DMS 273 treated with DMSO at 0.1 percent for 48 hours (cell line): ENCODE measurements around the gene PRADC1.
A peak's percentile ranks its signal among the peaks of the same experiment; 100 is the strongest.

Experiments
- DNase-seq: peaks from one replicate; lab custom pipeline; 2025; lab: John Stamatoyannopoulos, UW

The PRADC1 gene

DNA sequence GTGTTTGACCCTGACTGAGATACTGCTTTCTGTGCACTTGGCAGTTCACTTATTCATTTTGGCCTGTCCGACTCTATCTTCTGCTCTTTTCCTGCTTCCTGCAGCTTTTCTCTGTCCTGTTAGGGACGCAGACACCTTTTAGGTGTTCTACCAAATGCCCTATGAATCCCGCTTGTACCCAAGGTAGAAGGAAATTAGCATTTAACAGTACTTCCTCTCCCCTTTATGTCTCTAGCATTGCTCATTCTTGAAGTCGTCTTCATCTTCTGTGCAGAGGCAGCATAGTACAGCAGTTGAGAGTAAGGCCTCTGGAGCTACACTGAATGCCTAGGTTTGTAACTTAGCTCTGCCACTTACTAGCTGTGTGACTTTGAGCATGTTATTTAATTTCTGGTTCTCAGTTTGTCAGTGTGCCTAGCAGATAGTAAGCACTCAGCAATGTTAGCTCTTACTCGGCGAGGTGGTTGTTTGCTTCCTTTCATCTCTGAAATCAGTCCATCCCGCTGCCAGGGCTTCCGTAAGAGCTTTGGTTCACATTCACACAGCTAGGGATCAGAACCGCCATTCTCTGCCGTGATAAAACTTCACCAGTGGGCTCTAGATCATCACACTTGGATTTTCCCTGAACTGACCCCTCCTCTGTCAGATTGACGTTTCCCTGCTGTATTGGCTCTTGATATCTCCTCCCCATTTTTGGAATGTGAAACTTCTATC lies 2.4 kb upstream of the PRADC1 start:
- DNase-seq: no peak

- peak; percentile 93 for DNase-seq
Measured at GRCh38 chr2:73233932-73234832, 1.1 kb upstream of the PRADC1 start, which contains the start of gene CCT7. TSS of gene CCT7 (plus strand) at chr2:73234308. CDS start at chr2:73234379, 71 bp downstream.

- no peak for DNase-seq
Measured at GRCh38 chr2:73232403-73233153, 461 bp downstream of the PRADC1 start.

GRCh38 chr2:73228631-73229030 lies 4.4 kb downstream of the PRADC1 start:
- DNase-seq: no peak

DNA sequence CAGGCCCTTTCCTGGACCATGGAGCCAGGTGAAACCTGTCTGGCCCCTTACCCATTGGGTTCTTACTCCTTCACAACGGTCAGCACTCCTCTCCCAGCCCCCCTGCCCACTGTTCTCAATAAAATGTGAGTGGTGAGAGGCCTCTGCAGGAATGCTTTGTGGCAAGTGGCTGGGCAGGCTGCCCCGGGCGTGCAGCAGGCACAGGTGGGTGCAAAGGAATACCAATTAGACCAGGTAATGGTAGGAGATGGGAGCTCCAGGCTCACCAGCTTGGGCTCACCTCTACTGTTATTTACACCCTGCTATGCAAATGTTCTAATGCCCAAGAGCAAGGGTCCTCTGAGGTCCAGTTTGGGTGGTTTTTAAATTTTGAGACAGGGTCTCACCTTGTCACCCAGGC lies 6.0 kb downstream of the PRADC1 start:
- no peak for DNase-seq

DNA sequence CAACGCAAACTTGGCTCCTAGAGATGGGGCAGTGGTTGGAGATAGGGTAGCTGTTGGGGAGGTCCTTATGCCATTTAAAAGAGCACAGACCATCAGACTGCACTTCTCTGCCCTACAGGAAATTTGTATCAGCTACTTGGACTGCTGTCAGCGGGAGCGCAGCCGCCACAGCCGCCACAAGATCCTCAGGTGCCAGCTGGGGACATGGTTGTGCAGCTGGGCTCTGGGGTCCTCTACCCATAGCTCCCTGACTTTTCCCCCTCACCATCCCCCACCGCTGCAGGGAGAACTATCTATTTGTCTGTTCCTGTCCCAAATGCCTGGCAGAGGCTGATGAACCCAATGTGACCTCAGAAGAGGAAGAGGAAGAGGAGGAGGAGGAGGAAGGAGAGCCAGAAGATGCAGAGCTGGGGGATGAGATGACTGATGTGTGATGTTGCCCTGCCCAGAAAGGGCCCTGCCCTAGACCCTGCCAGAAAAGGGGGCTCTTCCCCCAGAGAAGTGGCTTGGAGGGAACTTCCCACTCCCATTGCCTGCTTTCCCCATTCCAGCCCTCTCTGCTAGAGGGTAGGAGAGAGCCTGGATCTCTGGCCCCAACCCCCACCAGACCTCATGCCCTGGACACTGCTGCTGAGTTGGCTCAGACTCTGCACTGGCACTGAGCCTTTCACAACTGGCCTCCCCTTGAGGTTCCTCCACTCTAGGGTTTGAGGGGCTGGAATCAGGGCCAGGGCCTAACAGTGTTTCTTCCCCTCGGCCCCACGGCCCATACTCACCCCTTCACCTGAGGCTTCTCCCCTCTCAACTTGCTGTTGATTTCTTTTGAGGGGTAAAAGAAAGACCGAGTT lies 7.3 kb downstream of the PRADC1 start:
- DNase-seq: no peak

DNA sequence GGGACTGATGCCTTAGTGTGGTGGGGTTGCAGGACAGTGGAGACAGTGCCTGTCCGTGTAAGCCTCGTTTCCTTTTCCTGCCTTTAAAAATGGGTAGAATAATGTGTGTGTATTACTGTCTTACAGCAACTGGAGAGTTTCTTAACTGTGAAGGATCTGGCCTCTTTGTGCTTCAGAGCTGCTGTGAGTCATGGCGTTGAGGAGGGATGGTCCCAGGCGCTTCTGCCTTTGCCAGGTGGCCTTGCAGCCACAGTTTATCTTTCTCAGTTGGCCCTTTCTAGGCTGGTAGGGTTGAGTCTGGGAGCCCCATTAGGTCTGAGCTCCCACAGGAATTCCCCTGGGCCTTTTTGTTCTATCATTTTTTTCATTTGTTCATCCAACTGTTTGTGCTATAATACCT lies 9.2 kb downstream of the PRADC1 start:
- DNase-seq: no peak

GRCh38 chr2:73218298-73218697 lies 14.7 kb downstream of the PRADC1 start:
- DNase-seq: no peak

DNA sequence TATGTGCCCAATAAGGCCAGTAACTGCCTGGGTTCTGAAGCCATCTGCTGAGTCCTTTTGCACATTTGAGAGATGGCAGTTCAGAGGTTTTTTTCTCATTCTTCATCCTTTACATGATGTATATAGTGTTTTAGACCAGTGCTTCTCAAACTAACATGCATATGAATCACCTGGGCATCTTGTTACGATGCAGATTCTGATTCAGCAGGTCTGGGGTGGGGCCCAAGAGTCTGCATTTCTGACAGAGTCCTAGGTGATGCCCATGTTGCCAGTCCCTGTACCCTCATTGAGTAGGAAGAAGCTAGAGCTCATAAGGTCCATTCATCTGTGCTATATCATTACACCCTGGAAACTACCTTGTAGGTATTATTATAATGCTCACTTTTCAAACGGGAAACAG lies 15.2 kb downstream of the PRADC1 start:
- DNase-seq: no peak

DNA sequence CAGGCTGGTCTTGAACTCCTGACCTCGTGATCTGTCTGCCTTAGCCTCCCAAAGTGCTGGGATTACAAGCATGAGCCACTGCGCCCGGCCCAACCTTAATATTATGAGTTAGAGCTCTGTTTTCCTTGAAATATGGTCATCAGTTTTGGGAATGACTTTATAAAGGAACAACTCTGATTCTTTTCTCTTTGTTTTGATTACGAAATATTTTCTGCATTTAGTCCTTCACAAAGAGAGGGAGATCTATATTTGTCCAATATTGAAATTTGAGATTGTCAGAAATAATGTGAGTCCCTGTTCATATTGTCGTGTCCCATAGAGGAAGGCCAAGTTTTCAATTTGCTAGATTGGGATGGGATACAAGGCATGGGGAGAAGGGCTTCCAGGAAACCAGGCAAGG lies 15.9 kb downstream of the PRADC1 start:
- no peak for DNase-seq

- DNase-seq: no peak
Measured at GRCh38 chr2:73215254-73215653, 17.8 kb downstream of the PRADC1 start.

DNA sequence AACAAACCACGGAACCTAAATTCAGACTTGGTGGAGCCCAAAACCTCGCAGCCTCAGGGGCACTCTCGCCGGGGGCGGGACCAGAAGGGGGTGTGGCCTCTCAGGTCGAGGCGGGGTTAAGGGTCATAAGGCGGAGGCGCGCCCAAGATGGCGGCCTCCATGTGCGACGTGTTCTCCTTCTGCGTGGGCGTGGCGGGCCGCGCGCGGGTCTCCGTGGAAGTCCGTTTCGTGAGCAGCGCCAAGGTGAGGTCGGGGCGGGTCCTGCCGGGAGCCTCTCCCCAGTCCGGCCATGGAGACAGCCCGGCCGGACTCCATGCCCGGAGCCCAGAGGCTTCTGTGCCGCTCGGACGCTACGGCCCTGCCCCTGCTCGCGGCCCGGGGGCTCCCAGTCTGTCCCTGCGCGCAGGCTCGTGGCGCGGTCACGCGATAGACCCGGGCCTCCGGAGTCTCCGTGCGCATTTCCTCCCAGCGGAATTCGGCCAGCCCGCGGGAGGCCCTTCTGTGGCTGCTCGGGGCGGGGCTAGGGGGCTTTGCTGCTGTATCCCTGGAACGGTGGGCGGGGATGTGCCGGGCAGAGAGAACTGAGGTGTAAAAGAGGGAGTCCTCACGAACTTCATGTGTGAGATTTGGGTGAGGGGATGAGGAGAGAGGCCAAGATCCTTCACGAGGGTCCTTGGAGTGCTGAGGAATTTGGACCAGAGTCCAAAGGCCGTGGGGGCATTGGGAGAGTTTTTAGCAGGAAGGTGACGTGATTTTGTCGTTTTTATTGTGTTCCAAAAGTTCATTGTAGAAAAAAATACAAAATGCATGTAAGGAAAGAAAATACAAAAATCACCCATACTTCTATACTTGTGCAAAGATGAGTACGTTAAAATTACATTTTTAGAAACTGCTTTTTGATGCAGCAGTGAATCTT lies 18.7 kb downstream of the PRADC1 start, which contains the start of gene SMYD5:
TSS of gene SMYD5 (plus strand) at position 126 of the 916 bp plus-strand sequence. CDS start at position 148, 22 bp downstream.
- peak; percentile 53 for DNase-seq

DNA sequence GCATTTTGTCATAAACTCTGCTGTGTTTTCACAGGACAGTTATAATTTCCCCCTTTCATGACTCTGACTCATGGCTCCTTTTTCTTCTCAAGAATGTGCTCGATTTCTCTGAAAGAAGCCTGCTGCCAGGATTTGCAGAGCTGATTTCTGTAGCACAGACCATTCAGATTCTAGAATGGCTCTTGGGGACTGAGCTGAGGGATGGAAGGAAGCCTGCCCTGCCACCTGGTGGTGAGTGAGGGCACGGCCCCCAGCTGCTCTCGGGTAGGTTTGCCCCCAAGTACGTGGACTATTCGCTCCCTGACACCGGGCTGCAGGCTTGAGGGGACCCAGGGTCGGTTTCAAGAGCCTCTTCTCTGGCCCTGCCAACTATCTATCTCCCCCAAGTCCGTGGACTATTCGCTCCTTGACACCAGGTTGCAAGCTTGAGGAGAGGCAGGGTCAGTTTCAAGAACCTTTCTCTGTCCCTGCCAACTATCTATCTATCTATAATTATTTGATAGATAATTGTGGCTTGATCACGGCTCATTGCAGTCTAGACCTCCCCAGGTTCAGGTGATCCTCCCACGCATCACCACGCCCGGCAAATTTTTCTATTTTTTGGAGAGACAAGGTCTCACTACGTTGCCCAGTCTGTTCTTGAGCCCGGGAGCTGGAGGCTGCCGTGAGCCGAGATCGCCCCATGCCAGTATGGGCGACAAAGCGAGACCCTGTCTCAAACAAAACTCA lies 20.4 kb downstream of the PRADC1 start:
- DNase-seq: peak; percentile 47

GRCh38 chr2:73212098-73212447 lies 21.0 kb downstream of the PRADC1 start:
- DNase-seq: no peak

- no peak for DNase-seq
Measured at GRCh38 chr2:73210696-73211095, 22.3 kb downstream of the PRADC1 start.

DNA sequence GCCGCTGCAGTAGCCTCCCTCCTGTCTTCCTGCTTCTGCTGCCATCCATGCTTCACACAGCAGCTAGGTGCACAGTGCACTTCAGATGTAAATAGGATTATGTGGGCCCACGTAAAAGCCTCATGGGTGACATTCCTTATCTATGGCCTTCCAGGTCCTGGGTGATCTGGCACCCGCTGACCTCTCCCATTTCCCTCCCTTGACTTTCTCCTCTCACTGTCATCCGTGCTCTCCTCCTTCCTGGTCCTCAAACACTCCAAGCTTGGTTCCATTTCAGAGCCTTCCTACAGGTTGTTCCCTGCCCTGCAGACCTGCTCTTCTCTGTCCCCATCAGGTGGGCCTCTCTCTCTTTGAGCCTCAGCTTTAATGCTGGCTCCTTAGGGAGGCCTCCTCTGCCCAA lies 23.0 kb downstream of the PRADC1 start:
- no peak for DNase-seq

DNA sequence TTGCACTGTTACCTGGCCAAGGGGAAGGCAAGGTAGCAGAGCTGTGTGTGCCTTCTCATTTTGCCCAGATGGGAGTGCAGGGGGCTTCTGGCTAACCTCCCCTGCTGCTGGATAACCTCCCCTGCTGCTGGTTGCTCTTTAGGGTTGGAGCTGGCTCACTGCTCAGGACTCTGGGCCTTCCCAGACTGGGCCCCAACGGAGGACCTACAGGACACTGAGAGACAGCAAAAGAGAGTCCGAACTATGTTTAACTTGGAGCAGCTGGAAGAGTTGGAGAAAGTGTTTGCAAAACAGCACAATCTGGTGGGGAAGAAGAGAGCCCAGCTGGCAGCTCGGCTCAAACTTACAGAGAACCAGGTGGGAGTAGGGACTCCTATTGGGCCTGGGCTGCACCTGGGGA lies 24.8 kb downstream of the PRADC1 start:
- no peak for DNase-seq

- no peak for DNase-seq
Measured at GRCh38 chr2:73205611-73206010, 27.4 kb downstream of the PRADC1 start.

DNA sequence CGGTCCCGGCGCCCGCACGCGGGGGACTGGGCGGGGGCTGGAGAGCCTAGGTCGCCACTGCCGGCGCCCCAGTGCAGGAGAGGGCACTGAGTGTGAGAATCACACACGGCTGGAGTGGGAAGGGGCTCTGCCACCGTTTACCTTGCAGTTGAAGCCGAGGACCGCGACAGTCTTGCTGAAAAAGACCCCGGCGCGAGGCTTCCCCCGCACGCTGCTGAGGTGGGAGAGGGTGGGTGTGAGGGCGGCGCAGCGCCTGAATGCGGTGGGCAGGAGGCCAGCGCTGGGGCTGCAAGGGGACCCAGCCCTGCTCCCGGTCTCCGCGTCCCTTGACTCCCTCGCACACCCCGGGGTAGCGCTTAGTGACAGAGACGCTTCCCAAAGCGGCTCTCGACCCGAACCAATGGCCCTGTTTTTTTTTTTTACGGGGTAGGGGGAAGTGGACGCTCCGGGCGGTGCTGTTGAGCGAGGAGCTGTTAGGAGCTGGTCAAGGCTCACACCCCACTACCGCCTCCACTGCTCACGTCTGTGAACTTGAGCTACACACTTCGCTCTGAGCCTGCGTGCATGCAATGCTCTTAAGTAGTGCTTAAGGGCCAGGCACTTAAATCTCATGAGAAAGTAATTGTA lies 29.9 kb downstream of the PRADC1 start:
- DNase-seq: no peak
